Left ventricle myocardium superior (tissue), 1 donor: Measurements from ENCODE around the gene SPHK2. TPM values are rescaled to one million over a fixed set of nuclear protein-coding genes. Genes with fewer than 3 reads are reported as not detected.
A peak's percentile ranks its signal among the peaks of the same experiment; 100 is the strongest.
"Not testable (repeated sequence)": the region's sequence is repeated elsewhere in the genome, so short reads cannot be mapped to it uniquely, and the experiment has no call there.

Source experiments
- ATAC-seq: fragments of 200-7000 bp; cut with Tn5 transposase; one replicate; pipeline ENCODE4 v1.9.1; 2020; ENCODE audit warnings: mild to moderate bottlenecking, moderate library complexity
- DNase-seq: peaks from one replicate; pipeline ENCODE4 v3.0.0-alpha.2; 2020
- intact Hi-C: fragments of 100-400 bp; cut with micrococcal nuclease; formaldehyde crosslinking; loops from one replicate; pipeline ENCODE4 v1.11.0; 2022
- total RNA-seq: library from RNA; stranded (reverse); fragmentation: NEBNext Ultra II Directional; extraction: Animal tissue kit (Norgen Biotek cat#: 25700); gene quantifications from one replicate; pipeline ENCODE4 v1.2.1, GENCODE V29; 2021
- donor health status: DM: no; HTN: yes; CAD: no; lungs with severe emphysema.

Gene SPHK2
- total RNA-seq, 1 donor from 2014 or later: 7.2 TPM

GRCh38 chr19:48618278-48618915 lies 909 bp upstream of the SPHK2 start:
- DNase-seq: no peak
- ATAC-seq: no peak
- intact Hi-C loops: no loop called here

GRCh38 chr19:48619692-48620585 lies 633 bp downstream of the SPHK2 start:
- intact Hi-C loops: no loop called here
- ATAC-seq (no peak), DNase-seq (no peak)

- intact Hi-C loops: no loop called here
- DNase-seq: no peak
- no peak for ATAC-seq
Measured at GRCh38 chr19:48623556-48624066, 4.3 kb downstream of the SPHK2 start.

- intact Hi-C loops: no loop called here
- peak; percentile 99 for DNase-seq
- ATAC-seq: peak; percentile 80
Measured at GRCh38 chr19:48624067-48624594, 4.8 kb downstream of the SPHK2 start.

- no peak for DNase-seq
- ATAC-seq: no peak
- intact Hi-C loops: no loop called here
Measured at GRCh38 chr19:48624791-48625723, 5.8 kb downstream of the SPHK2 start.

- ATAC-seq (no peak), DNase-seq (no peak)
- intact Hi-C loops: no loop called here
Measured at GRCh38 chr19:48625891-48626327, 6.6 kb downstream of the SPHK2 start.

GRCh38 chr19:48627201-48627864 lies 8.0 kb downstream of the SPHK2 start:
- DNase-seq (no peak), ATAC-seq (no peak)
- intact Hi-C loops: no loop called here

- no peak for DNase-seq
- intact Hi-C loops: no loop called here
- ATAC-seq: no peak
Measured at GRCh38 chr19:48627865-48628314, 8.6 kb downstream of the SPHK2 start.

GRCh38 chr19:48628486-48629296 lies 9.4 kb downstream of the SPHK2 start:
- ATAC-seq (no peak), DNase-seq (no peak)
- intact Hi-C loops: no loop called here

- DNase-seq (no peak), ATAC-seq (no peak)
- intact Hi-C loops: no loop called here
Measured at GRCh38 chr19:48629297-48629598, 9.9 kb downstream of the SPHK2 start.

- intact Hi-C loops: no loop called here
- peak; percentile 14 for ATAC-seq
- DNase-seq: peak; percentile 70
Measured at GRCh38 chr19:48629599-48630295, 10.4 kb downstream of the SPHK2 start.

GRCh38 chr19:48630296-48631063 lies 11.2 kb downstream of the SPHK2 start:
- ATAC-seq: peak; percentile 24
- peak; percentile 90 for DNase-seq
- intact Hi-C loops: no loop called here

- ATAC-seq: no peak
- intact Hi-C loops: no loop called here
- no peak for DNase-seq
Measured at GRCh38 chr19:48631225-48631624, 11.9 kb downstream of the SPHK2 start.

- ATAC-seq, DNase-seq, intact Hi-C loops: not testable (repeated sequence)
Measured at GRCh38 chr19:48632286-48632685, 13.0 kb downstream of the SPHK2 start.

- DNase-seq (peak; percentile 38), ATAC-seq (no peak)
- intact Hi-C loops: no loop called here
Measured at GRCh38 chr19:48632692-48633147, 13.4 kb downstream of the SPHK2 start.
